HG02981 (cell line): ENCODE data around the gene LRRFIP1.
"Not testable (repeated sequence)": the region's sequence is repeated elsewhere in the genome, so short reads cannot be mapped to it uniquely, and the experiment has no call there.

Experiments
- ATAC-seq: cut with Tn5 transposase; IDR thresholded peaks from one replicate; pipeline ENCODE4 v1.9.1; 2021; ENCODE audit warnings: mild to moderate bottlenecking, moderate library complexity; ENCODE audit not compliant: unreplicated experiment

The LRRFIP1 gene

DNA sequence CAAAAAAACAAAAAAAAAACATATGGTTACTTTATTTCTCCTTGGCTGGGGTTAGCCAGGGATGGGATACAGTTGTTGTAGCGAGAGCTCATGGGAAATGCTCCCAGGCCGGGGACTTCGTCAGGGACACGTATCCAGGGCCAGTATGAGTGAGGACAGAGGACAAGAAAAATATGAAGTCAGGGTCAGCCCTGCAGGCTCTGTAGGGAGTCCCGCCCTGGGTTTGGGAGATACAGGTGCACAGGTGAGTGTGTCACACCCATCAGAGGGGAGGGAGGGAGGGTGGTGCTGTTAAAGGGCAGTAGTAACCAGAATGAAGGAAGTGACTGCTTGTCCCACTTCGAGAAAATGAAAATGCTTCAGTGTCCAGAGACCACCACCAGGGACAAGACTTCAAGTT lies 115.6 kb downstream of the LRRFIP1 start:
- no peak for ATAC-seq

DNA sequence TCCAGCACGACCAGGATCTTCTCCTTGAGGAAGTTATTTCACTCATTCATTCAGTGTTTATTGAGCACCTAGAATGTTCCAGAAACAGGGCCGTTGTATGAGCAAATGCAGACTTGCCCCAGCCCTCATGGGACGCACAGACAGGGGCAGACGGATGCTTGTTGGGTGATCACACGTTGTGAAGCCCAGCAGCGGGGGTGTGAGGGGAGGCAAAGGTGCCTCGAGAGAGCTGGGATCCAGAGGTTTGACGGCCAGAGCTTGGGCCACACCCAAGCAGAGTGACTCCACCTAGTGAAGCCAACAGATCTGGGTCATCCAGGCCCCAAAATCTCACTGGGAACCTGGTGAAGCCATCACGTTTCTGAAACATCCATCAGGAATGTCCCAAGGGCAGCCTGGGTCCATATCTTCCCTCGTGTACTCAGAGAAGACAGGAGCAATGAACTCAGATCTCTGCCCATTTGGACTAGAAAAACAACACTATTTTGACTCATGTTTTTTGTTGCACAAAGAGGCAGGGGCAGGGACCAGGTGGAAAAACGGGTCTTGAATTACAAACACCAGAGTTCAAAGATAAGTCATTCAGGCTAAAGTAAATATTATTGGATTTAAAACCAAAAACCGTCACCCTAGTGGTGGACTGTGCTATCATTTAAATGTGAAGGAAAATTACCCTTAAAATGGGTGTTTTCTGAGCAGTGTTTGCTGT lies 116.3 kb downstream of the LRRFIP1 start:
- ATAC-seq: no peak

DNA sequence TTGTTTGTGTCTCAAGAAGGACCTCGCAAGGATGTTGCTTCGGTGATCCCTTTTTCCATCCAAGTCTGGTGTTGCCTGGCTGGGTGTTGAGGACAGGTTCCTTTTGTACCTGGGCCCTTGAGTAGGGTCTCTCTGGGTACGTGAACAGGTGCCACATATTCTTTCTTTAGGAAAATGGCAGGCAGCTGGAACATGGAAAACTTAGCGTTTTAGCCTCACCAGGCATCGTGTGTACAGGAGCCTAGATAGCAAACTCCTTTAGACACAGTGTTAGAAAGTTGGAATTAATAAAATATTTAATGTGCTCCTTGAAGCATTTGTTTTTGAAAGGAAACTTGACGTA lies 116.9 kb downstream of the LRRFIP1 start:
- ATAC-seq: no peak

DNA sequence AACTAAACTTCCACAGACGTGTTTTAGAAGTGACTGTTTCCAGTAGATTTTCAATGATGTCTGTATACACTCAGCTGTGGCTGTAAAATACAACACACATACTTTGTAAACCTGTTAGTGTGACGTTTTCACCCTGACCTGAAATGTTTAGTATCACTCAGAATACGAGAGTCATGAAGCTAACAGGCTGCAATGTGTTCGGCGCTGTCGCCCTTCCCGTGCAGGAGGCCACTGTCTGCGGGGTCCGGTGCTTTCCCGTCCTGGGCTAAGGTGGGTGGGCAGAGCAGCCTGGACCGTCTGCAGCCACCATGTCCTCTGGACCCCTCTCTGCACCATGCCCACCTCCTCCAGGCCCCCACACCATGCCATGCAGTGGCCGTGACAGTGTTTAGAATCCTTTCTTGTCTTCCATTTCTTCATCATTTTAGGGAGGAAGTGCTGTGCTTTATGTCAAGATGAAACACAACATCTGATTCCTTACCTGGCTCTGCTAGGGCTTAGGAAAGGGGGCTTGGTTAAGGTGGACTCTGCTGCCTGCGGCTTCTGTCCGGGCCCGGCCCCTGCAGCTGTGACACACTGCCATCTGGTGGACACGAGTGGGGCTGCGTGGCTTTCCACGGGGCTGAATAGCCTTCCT lies 117.3 kb downstream of the LRRFIP1 start:
- no peak for ATAC-seq

DNA sequence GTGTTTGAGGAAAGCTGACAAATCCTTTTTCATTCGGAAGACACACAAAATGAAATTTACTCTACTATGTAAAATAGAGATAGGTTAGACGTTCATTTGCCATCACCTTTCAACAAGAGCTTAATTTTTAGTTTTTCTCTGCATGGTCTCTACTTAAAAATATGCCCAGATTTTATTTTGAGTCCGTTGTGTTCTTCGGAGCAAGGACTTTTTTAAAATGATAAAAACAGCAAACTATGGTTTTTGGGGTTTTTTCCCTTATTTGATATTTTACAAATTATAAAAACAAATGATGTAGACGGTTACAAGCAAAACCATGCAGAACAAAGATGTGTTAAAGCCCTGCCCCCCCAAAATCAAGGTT lies 117.8 kb downstream of the LRRFIP1 start:
- no peak for ATAC-seq

DNA sequence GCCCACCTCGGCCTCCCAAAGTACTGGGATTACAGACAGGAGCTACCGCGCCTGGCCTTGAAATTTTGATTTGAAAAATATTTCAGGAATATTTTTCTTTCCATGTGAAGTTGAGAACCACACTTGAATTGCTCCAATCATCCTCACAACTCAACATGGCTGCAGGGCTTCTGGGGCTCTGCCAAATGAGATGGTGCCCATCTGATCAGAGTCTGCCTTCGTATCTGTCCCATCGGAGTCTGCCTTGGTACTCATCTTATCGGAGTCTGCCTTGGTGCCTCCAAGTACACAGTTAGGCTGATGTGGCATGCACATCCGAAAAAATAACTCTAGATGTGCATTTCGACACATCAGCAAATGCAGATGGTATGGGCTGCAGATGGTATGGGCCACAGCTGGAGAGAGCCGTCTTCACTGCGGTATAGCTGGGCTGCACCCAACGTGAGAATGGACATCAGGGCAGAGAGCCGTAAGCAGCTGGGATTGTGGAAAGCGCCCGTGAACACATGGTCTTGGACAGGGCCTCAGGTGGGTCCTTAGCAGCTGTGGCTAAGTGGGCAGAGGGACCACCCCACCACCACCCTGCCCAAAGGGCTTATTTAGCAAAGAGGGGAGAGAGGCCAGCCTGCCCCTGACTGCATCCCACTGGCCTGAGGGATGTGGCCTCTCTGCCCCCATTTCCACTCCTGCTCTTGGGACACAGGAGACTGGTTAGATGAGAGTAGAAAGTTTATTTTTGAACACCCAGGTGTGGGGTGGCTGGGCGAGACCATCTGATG lies 119.1 kb downstream of the LRRFIP1 start:
- no peak for ATAC-seq

DNA sequence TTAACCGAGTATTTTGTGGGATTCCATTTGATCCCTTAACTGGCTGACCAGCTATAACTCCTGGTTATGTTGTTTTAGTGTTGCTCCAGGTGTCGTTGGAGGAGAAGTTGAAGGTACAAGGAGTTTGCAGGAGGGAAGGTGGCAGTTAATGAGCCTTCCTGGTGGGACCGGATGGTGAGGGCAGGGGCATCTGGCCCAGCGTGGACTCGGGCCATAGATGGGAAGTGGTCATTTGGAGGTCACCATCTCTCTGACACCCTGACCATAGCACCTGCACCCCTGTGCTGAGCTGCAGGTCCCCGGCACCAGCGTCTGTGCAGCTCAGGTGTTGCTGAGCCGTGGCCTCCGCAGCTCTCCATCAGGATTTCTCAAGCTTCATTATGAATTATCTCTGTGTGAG lies 119.8 kb downstream of the LRRFIP1 start:
- no peak for ATAC-seq

DNA sequence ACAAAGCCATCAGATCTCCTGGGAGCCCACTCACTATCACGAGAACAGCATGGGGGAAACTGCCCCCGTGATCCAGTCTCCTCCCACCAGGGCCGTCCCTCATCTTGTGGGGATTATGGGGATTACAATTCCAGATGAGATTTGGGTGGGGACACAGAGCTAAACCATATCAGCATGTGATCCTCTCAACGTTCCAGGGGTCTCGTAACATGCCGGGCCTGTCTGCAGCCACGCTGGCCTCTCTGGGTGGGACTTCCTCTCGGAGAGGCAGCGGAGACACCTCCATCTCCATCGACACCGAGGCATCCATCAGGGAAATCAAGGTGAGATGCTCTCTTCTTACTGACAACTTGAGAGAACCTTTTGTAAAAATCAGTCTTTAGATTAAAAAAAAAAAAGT lies 121.6 kb downstream of the LRRFIP1 start:
- ATAC-seq: no peak

DNA sequence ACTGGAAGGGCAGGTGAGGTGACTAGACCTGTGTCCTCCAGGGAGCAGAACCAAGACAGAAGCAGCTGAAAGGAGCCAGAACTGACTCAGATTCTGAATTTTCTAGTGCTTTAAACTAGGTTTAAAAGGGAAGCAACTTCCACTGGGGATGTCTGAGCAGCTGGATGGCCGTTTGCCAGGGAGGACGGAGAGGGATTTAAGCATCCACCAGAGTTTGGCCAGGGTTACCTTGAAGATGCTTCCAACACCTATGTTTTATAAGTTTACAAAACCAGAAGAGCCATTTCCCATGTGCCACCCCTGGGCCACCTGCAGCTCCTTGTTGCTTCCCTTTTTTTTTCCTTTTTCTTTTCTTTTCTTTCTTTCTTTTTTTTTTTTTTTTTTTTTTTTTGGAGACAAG lies 122.6 kb downstream of the LRRFIP1 start:
- no peak for ATAC-seq

DNA sequence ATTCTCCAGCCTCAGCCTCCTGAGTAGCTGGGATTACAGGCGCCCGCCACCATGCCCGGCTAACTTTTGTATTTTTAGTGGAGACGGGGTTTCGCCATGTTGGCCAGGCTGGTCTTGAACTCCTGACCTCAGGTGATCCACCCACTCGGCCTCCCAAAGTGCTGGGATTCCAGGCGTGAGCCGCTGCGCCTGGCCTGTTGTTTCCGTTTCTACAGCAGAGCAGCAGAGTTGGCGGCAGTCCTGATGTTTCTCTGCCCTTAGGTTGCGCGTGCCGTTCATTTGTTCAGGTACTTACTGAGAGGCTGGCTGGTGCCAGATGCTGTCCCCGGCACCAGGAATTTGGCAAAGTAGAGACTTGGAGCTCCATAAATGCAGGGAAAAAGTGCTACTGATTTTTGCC lies 123.1 kb downstream of the LRRFIP1 start:
- not testable (repeated sequence) for ATAC-seq

DNA sequence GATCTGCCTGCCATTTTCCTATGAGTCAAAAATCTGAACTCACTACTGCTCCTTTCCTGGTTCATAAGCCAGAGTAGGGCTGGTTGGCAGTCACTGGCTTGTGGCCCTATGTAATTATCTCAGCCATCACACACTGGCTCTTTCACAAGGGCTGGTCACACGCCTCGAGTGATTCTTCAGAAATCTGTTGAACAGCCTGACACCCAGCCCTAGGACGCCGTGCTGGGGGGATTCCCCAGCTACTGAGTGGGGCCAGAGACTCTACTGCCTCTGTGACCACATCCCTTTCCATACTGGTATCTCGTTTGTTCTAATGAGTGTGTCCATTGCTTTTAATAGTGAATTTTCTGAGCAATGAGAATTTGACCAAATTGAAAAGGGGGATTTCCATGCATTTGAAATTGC lies 125.4 kb downstream of the LRRFIP1 start:
- peak; percentile 99 for ATAC-seq

DNA sequence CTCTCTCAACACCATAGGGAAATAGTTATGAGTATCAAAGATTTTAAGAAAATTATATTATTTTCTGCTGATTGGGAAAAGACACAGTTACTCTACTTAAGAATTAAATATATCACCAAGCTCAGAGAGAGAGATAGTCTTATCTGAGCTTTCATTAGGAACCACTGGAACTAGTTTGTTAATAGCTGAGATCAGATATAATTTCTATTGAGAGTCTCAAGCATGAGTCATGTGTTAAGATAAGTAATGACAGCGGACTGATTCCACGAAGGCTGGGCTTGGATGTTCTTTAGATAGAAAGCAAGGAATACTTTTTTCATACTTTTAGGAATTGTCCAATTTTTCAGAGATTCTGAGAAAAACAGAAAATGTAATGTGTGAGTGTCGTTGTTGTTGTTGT lies 126.8 kb downstream of the LRRFIP1 start:
- ATAC-seq: no peak

DNA sequence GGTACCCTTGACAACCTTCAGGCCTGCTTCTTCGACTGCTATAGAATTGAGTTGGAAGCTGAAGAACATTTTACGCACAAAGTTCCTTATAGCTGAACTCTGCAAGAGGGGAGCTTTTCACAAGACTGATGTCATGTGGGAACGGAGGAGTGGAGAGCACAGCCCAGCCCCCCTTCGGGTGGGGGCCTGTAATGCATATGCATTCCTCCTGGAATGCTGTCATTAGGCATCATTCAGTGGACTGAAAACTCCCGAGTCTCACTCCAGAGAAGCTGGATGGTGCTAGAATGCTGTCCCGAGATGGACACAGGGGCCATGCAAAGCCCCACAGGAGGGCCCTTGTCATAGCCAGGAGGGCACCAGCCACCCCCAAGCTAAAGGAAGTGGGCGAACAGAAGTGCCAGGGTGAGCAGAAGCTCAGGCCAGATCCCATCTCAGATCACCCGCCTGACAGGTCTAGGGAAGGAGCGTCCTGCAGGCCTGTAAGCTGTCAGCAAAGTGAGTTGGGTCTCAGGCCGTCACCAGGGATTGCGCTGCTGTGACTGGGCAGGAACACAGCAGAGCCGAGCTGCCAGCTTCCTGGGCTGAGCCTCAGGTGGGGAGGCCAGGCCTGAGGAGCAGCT lies 127.3 kb downstream of the LRRFIP1 start:
- ATAC-seq: no peak

DNA sequence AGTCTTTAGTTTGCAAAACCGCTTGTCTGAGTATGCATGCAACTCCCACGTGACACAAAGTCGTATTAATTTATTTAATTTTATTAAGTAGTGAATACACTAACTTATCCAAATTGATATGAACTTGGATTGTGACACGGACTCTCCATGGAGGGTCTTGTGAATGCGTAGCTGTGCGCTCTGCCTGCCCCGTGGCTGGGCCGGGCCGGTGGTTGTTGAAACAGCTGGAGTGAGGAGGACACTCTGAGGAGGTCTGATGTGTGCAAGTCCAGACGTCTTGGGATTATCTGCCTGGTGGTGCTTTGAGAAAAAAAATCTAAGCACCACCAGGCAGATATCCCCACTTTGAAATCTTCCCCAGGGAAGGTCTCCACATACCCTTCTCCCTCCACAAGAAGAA lies 130.2 kb downstream of the LRRFIP1 start:
- ATAC-seq: no peak

DNA sequence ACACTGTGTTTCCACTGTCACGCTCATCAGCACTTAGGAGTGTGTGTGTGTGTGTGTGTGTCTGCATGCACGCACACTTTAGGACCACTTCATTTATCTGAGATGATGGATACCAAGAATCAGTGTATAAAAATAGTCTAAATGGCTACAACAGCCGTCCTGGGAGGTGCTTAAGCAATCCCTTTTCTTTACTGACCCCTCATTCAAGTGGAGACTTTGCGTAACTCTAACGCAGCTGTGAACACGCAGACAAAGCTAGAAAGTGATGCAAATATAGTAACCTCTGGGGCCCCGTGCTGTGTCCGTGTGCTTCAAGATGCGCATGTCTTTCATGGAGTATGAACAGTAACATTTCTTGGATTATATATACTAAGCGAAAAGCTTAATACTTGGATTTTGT lies 130.8 kb downstream of the LRRFIP1 start:
- ATAC-seq: no peak

DNA sequence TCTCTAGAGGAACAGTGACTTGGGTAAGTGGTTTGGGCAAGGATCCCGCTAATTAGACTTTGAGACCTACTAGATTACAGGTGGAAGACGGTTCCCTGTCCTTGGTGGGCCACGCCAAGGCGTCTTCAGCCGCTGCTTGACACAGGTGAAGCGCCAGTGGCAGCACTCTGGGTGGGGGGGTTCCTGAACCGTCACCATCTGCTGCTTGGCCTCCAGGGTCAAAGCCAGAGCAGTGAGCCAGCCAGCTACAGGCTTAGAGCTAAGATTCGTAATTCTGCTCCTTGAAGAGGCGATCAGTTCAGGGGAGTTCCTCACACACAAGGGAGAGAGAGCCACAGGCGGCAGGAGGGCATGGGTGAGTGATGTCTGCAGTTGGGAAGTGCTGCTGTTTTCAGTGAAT lies 131.8 kb downstream of the LRRFIP1 start:
- no peak for ATAC-seq

DNA sequence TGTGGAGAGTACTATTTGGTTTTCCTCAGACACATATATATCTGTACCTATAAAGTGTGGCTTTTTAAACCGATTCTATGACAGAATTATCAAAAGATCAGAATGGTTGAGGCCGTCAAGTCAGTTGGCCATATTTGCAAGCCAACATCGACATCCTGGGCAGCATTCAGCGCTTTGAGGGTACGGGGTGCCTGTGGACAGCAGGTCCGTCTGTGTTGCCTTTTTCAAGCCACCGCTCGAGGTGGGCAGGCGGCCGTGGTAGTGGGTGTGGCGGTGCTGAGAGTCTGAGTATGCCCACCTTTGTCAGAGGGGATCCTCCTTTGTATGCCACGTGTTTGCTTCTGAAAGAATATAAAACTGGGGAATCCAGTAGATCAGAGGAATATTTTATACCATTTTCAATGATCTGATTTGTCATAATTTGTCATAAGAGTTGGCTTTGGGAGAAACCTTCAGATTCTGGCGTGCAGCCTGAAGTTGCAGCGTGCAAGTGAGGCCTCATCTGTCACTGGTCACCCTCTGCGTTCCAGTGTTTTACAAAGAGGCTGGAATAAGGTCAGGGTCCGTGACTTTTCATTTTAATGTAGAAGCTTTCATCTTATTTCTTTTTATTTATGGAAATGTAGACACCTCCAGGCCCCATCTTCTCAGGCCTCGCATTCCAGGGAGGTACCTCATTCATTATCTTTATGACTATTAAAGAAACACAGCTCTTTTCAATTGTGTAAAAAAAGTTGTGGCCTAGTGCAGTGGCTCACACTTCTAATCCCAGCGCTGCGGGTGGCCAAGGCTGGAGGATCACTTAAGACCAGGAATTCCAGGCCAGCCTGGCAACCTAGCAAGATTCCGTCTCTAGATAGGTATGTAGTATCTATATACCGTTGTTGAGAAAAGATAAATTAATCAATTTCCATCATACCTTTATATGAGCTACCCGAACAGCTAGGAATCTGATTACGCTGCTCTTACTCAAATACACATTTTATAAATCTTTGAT lies 133.4 kb downstream of the LRRFIP1 start:
- no peak for ATAC-seq

DNA sequence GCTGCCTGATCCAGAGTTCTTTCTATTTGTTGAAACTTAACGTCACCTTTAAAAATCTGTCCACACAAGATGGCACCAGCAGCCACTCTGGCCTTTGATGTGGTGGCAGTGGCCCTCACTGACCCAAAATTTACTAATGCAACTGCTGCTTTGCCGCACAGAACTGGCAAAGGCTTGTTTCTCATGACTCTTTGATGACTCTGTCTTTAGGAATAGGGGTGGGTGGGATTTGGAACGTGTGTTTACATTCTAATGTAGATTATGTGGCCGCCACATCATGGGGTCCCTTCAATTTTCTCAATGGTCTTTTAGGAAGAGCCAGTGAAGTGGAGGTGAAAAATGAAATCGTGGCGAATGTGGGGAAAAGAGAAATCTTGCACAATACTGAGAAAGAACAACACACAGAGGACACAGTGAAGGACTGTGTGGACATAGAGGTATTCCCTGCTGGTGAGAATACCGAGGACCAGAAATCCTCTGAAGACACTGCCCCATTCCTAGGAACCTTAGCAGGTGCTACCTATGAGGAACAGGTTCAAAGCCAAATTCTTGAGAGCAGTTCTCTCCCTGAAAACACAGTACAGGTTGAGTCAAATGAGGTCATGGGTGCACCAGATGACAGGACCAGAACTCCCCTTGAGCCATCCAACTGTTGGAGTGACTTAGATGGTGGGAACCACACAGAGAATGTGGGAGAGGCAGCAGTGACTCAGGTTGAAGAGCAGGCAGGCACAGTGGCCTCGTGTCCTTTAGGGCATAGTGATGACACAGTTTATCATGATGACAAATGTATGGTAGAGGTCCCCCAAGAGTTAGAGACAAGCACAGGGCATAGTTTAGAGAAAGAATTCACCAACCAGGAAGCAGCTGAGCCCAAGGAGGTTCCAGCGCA lies 135.2 kb downstream of the LRRFIP1 start:
- not testable (repeated sequence) for ATAC-seq

DNA sequence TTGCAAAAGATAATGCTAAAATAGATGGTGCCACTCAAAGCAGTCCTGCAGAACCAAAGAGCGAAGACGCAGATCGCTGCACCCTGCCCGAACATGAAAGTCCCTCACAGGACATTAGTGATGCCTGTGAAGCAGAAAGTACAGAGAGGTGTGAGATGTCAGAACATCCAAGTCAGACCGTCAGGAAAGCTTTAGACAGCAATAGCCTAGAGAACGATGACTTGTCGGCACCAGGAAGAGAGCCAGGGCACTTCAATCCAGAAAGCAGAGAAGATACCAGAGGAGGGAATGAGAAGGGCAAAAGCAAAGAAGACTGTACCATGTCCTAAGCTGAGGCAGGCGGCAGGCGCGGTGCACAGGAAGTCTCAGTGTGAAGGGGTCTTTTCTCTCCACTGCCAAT lies 136.4 kb downstream of the LRRFIP1 start:
- no peak for ATAC-seq

DNA sequence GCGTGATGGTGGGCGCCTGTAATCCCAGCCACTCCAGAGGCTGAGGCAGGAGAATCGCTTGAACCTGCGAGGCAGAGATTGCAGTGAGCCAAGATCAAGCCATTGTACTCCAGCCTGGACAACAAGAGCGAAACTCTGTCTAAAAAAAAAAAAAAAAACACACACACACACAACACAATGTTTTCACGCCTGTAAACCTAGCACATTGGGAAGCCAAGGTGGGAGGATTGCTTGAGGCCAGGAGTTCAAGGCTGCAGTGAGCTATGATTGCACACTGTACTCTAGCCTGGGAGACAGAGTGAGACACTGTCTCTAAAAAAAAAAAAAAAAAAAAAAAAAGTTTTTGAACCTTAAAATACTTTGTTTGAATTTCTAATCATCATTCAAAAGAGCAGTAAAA lies 137.7 kb downstream of the LRRFIP1 start:
- not testable (repeated sequence) for ATAC-seq
